Spleen (tissue), 11 donors: ENCODE measurements around the gene RPRD1B. TPM values are rescaled to one million over a fixed set of nuclear protein-coding genes. Genes with fewer than 3 reads are reported as not detected.
A peak's percentile ranks its signal among the peaks of the same experiment; 100 is the strongest.

Source experiments
- DNase-seq: peaks from one replicate; pipeline ENCODE4 v3.0.0-alpha.2; 2020
- H3K27ac ChIP-seq, 8 donors: fragments of 200-600 bp; sonication (generic) in 7 of 8; 1 replicate in 4 of 8; 2 replicates in 4 of 8; pipeline versions ENCODE4 v1.5.0 to v1.8.0; 2016 to 2021; ENCODE audit warnings: inconsistent platforms in 4 of 8, mild to moderate bottlenecking in 4 of 8, moderate library complexity in 1 of 8
- H3K27me3 ChIP-seq, 7 donors: fragments of 200-600 bp; sonication (generic) in 6 of 7; replicated peaks in 1 of 7; 1 replicate in 4 of 7; 2 replicates in 3 of 7; pipeline versions ENCODE4 v1.5.0 to v1.8.0; 2016 to 2021; ENCODE audit warnings: inconsistent platforms in 3 of 7, mild to moderate bottlenecking in 1 of 7
- H3K36me3 ChIP-seq, 6 donors: fragments of 200-600 bp; sonication (generic) in 5 of 6; 1 replicate in 4 of 6; 2 replicates in 2 of 6; pipeline versions ENCODE4 v1.5.0 to v1.8.0; 2016 to 2021; ENCODE audit warnings: inconsistent platforms in 2 of 6
- H3K4me1 ChIP-seq, 6 donors: fragments of 200-600 bp; sonication (generic) in 5 of 6; 1 replicate in 3 of 6; 2 replicates in 3 of 6; pipeline versions ENCODE4 v1.5.0 to v1.8.0; 2016 to 2021; ENCODE audit warnings: inconsistent platforms in 3 of 6
- H3K4me3 ChIP-seq, 8 donors: fragments of 200-600 bp; sonication (generic) in 7 of 8; 1 replicate in 4 of 8; 2 replicates in 4 of 8; pipeline versions ENCODE4 v1.5.0 to v1.8.0; 2016 to 2021; ENCODE audit warnings: inconsistent platforms in 4 of 8, mild to moderate bottlenecking in 4 of 8, moderate library complexity in 2 of 8
- H3K9me3 ChIP-seq, 8 donors: fragments of 200-600 bp; sonication (generic) in 7 of 8; 1 replicate in 4 of 8; 2 replicates in 4 of 8; pipeline versions ENCODE4 v1.5.0 to v1.8.0; 2016 to 2021; ENCODE audit warnings: inconsistent platforms in 4 of 8
- CTCF ChIP-seq, 11 experiments: fragments of 200-600 bp in 7 of 11; fragments of 450-650 bp in 4 of 11; sonication (generic) in 4 of 11; IDR thresholded peaks in 8 of 11; conservative IDR thresholded peaks in 3 of 11; 1 replicate in 7 of 11; 2 replicates in 4 of 11; pipeline versions ENCODE4 v1.4.0 to v1.8.0; 2016 to 2021; ENCODE audit warnings: antibody characterized with exemption in 11 of 11, inconsistent platforms in 4 of 11, mild to moderate bottlenecking in 1 of 11
- POLR2A ChIP-seq, 3 donors: fragments of 450-650 bp; IDR thresholded peaks; one replicate each; pipeline ENCODE4 v1.5.1; 2017; ENCODE audit warnings: antibody characterized with exemption in 3 of 3, mild to moderate bottlenecking in 1 of 3
- POLR2AphosphoS5 ChIP-seq, 3 donors: sonication (generic); formaldehyde crosslinking; IDR thresholded peaks; one replicate each; pipeline ENCODE4 v1.5.1; 2017; ENCODE audit warnings: antibody characterized with exemption in 3 of 3
- WGBS, 5 donors: extraction: QIAGEN DNeasy Blood & Tissue Kit in 3 of 5; methylation state at CpG; one replicate each; pipeline versions ENCODE4 v1.1.5 to v1.1.7; 2013 to 2018; 5-methylcytosine and 5-hydroxymethylcytosine counted together
- intact Hi-C: fragments of 100-400 bp; cut with DNase I; formaldehyde crosslinking; loops from one replicate; pipeline ENCODE4 v1.15.0; 2023; ENCODE audit warnings: low total_unique reads
- polyA plus RNA-seq, 3 donors: library from polyadenylated mRNA; stranded (reverse); fragments of 200-250 nt; gene quantifications; one replicate each; pipeline ENCODE4 v1.2.1, GENCODE V29; 2013
- total RNA-seq, 7 donors: library from RNA; depleted of rRNA in 3 of 7; stranded (reverse); fragments of >200 nt in 3 of 7; fragmentation: NEBNext Ultra II Directional in 4 of 7; extraction: Animal tissue kit (Norgen Biotek cat#: 25700) in 4 of 7; gene quantifications; one replicate each; pipeline versions ENCODE4 v1.1.0 to v1.2.1, GENCODE V29; 2016 to 2021
- donor health status: healthy with polysubstance abuse.
- donor health status: DM: no; HTN: no; CAD: no; lungs with moderate emphysema.
- donor health status: DM: no; HTN: no; CAD: no.
- donor health status: Bipolar disorder and iron deficiency.
- donor health status: healthy.
- donor health status: DM: no; HTN: no; CAD: no.
- donor health status: DM: yes; HTN: yes; CAD: no.

RPRD1B gene
- total and polyA plus RNA-seq, 10 donors = 7.1 to 42.0 (median 31.2) TPM

GRCh38 chr20:38072898-38073297 lies 39.4 kb downstream of the RPRD1B start:
- H3K4me3 ChIP-seq = no peak overlapping the region
- H3K9me3 ChIP-seq = no peaks in the 10 kb centered on the region
- no peak for DNase-seq
- H3K36me3 ChIP-seq = peaks cover 0 to 79% (median 48%) of the 10 kb centered on the region in 6 donors
- H3K27ac ChIP-seq = peak overlapping the region in 4 of 8 donors; percentile 7 to 39 (median 28)
- intact Hi-C loops = loop anchor here (5.0 kb wide), 2 partner anchors 94 to 149 kb away; partner anchors contain the start of gene TGM2
- TF ChIP-seq CTCF (IDR thresholded peaks at IDR 0.05 in 8 of 11, conservative IDR thresholded peaks at IDR 0.05 in 3 of 11) (no peak), POLR2AphosphoS5 (IDR thresholded peaks at IDR 0.05) (no peak), POLR2A (IDR thresholded peaks at IDR 0.05) (no peak)
- no peaks in the 10 kb centered on the region for H3K27me3 ChIP-seq
- H3K4me1 ChIP-seq = peaks cover 0 to 54% (median 20%) of the 10 kb centered on the region in 6 donors
- whole genome bisulfite sequencing, 5 donors = 57 to 89% (median 83%) methylated on average over 1 of the region's 1 CpG

GRCh38 chr20:38073307-38074071 lies 39.9 kb downstream of the RPRD1B start:
- intact Hi-C loops = loop anchor here (5.0 kb wide), 2 partner anchors 94 to 149 kb away; partner anchors contain the start of gene TGM2
- H3K9me3 ChIP-seq = no peaks in the 10 kb centered on the region
- no peak for DNase-seq
- H3K4me3 ChIP-seq = no peak overlapping the region
- H3K27ac ChIP-seq = peak overlapping the region in 7 of 8 donors; percentile 7 to 68 (median 39)
- peak; percentile 47 to 80 (median 73) for TF ChIP-seq CTCF (IDR thresholded peaks at IDR 0.05 in 8 of 11, conservative IDR thresholded peaks at IDR 0.05 in 3 of 11)
- no peak for TF ChIP-seq POLR2A (IDR thresholded peaks at IDR 0.05)
- 56 to 69% (median 65%) methylated on average over 5 of the region's 5 CpGs for WGBS, 5 donors
- H3K4me1 ChIP-seq = peaks cover 0 to 60% (median 20%) of the 10 kb centered on the region in 6 donors
- H3K27me3 ChIP-seq = no peaks in the 10 kb centered on the region
- peaks cover 0 to 79% (median 42%) of the 10 kb centered on the region in 6 donors for H3K36me3 ChIP-seq

- intact Hi-C loops = no loop called here
- 88 to 95% (median 93%) methylated on average over 3 of the region's 3 CpGs for WGBS, 5 donors
- no peak for TF ChIP-seq POLR2AphosphoS5 (IDR thresholded peaks at IDR 0.05)
- no peak for TF ChIP-seq POLR2A (IDR thresholded peaks at IDR 0.05)
- no peak for TF ChIP-seq CTCF (IDR thresholded peaks at IDR 0.05 in 8 of 11, conservative IDR thresholded peaks at IDR 0.05 in 3 of 11)
- Histone ChIP-seq H3K9me3 (peaks cover 0 to 4% (median 0%) of the 10 kb centered on the region in 8 donors), H3K4me1 (peaks cover 0 to 62% (median 20%) of the 10 kb centered on the region in 6 donors), H3K27ac (peak overlapping the region in 3 of 8 donors; percentile 29 to 39 (median 32)), H3K4me3 (no peak overlapping the region), H3K36me3 (peaks cover 0 to 78% (median 26%) of the 10 kb centered on the region in 6 donors), H3K27me3 (no peaks in the 10 kb centered on the region)
- no peak for DNase-seq
Measured at GRCh38 chr20:38075161-38075998, 41.8 kb downstream of the RPRD1B start.
